ENCODE measurements around the gene RNF223. TPM values are rescaled to one million over a fixed set of nuclear protein-coding genes. Genes with fewer than 3 reads are reported as not detected.

RNF223 gene
- polyA plus RNA-seq, 4 donors, result 0.15 to 0.45 (median 0.18) TPM; not detected in 1

DNA sequence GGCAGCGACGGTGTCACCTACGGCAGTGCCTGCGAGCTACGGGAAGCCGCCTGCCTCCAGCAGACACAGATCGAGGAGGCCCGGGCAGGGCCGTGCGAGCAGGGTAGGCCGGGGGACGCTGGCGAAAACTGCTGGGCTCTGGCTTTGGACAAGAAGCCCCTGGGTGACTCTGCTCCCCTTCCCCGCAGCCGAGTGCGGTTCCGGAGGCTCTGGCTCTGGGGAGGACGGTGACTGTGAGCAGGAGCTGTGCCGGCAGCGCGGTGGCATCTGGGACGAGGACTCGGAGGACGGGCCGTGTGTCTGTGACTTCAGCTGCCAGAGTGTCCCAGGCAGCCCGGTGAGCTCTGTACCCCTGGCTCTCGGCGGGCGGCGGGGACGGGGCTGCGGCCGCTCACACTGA is 30.2 kb downstream of the RNF223 start:
- Histone ChIP-seq H3K27me3 (ENCODE audit: control insufficient read depth in 3 of 3, insufficient read depth in 3 of 3, low read length in 3 of 3) (peaks cover 0 to 11% (median 0%) of the 10 kb centered on the region in 3 donors), H3K36me3 (ENCODE audit: control insufficient read depth in 3 of 3, insufficient read depth in 2 of 3, low read depth in 1 of 3, low read length in 3 of 3) (peaks cover 0 to 77% (median 6%) of the 10 kb centered on the region in 3 donors), H3K9me3 (ENCODE audit: control insufficient read depth in 2 of 2, insufficient read depth in 1 of 2, low read depth in 1 of 2, low read length in 1 of 2) (no peaks in the 10 kb centered on the region), H3K4me3 (ENCODE audit: low read depth in 1 of 3, low read length in 3 of 3) (no peak overlapping the region), H3K4me1 (ENCODE audit: control insufficient read depth in 3 of 3, insufficient read depth in 2 of 3, low read depth in 1 of 3, low read length in 2 of 3) (peaks cover 3 to 16% (median 6%) of the 10 kb centered on the region in 3 donors), H3K27ac (ENCODE audit: low read depth in 1 of 3, low read length in 2 of 3) (no peak overlapping the region)
- 95 to 96% (median 96%) methylated on average over 33 of the region's 33 CpGs for WGBS, 3 donors
- FAIRE-seq (no peak), DNase-seq (no peak)

DNA sequence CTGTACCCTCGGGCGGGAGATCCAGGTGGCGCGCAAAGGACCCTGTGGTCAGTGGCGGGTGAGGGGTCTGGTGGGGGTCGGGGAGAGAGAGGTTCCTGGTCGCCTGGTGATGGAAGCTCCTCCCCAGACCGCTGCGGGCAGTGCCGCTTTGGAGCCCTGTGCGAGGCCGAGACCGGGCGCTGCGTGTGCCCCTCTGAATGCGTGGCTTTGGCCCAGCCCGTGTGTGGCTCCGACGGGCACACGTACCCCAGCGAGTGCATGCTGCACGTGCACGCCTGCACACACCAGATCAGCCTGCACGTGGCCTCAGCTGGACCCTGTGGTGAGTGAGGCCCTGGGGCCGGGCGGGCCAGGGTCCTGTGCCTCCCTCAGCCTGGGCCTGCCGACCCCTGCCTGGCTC is 30.7 kb downstream of the RNF223 start:
- DNase-seq, result no peak
- H3K4me3 ChIP-seq (ENCODE audit: low read depth in 1 of 3, low read length in 3 of 3), result no peak overlapping the region
- peaks cover 3 to 16% (median 6%) of the 10 kb centered on the region in 3 donors for H3K4me1 ChIP-seq (ENCODE audit: control insufficient read depth in 3 of 3, insufficient read depth in 2 of 3, low read depth in 1 of 3, low read length in 2 of 3)
- no peaks in the 10 kb centered on the region for H3K9me3 ChIP-seq (ENCODE audit: control insufficient read depth in 2 of 2, insufficient read depth in 1 of 2, low read depth in 1 of 2, low read length in 1 of 2)
- no peak overlapping the region for H3K27ac ChIP-seq (ENCODE audit: low read depth in 1 of 3, low read length in 2 of 3)
- H3K27me3 ChIP-seq (ENCODE audit: control insufficient read depth in 3 of 3, insufficient read depth in 3 of 3, low read length in 3 of 3), result peaks cover 0 to 15% (median 1%) of the 10 kb centered on the region in 3 donors
- 94 to 95% (median 94%) methylated on average over 23 to 27 of the region's 27 CpGs for WGBS, 3 donors
- H3K36me3 ChIP-seq (ENCODE audit: control insufficient read depth in 3 of 3, insufficient read depth in 2 of 3, low read depth in 1 of 3, low read length in 3 of 3), result peaks cover 0 to 78% (median 6%) of the 10 kb centered on the region in 3 donors
- no peak for FAIRE-seq

DNA sequence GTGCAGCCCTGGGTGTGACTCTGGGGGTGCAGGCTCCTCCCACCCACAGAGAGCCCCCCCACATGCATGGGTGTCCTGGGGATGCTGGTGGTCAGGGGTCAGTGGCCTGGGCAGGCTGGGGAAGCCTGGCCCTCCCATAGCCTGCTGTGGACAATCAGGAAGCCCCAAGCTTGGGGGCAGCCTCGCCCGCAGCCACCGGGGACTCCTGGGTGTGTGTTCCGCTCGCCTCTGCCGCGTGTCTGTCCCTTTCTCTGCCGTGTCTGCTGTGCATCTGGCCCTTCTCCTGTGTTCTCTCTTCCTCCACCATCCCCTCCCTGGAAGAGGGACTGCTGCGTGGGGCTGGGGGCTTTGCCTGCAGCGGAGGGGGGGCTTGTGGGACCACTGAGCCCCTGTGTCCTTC is 31.3 kb downstream of the RNF223 start:
- H3K4me1 ChIP-seq (ENCODE audit: control insufficient read depth in 3 of 3, insufficient read depth in 2 of 3, low read depth in 1 of 3, low read length in 2 of 3), result peaks cover 3 to 16% (median 6%) of the 10 kb centered on the region in 3 donors
- no peak overlapping the region for H3K27ac ChIP-seq (ENCODE audit: low read depth in 1 of 3, low read length in 2 of 3)
- H3K9me3 ChIP-seq (ENCODE audit: control insufficient read depth in 2 of 2, insufficient read depth in 1 of 2, low read depth in 1 of 2, low read length in 1 of 2), result no peaks in the 10 kb centered on the region
- peaks cover 0 to 82% (median 6%) of the 10 kb centered on the region in 3 donors for H3K36me3 ChIP-seq (ENCODE audit: control insufficient read depth in 3 of 3, insufficient read depth in 2 of 3, low read depth in 1 of 3, low read length in 3 of 3)
- WGBS, 3 donors, result 76 to 100% (median 88%) methylated on average over 3 to 10 of the region's 10 CpGs
- no peak overlapping the region for H3K4me3 ChIP-seq (ENCODE audit: low read depth in 1 of 3, low read length in 3 of 3)
- FAIRE-seq (no peak), DNase-seq (no peak)
- peaks cover 0 to 20% (median 4%) of the 10 kb centered on the region in 3 donors for H3K27me3 ChIP-seq (ENCODE audit: control insufficient read depth in 3 of 3, insufficient read depth in 3 of 3, low read length in 3 of 3)

DNA sequence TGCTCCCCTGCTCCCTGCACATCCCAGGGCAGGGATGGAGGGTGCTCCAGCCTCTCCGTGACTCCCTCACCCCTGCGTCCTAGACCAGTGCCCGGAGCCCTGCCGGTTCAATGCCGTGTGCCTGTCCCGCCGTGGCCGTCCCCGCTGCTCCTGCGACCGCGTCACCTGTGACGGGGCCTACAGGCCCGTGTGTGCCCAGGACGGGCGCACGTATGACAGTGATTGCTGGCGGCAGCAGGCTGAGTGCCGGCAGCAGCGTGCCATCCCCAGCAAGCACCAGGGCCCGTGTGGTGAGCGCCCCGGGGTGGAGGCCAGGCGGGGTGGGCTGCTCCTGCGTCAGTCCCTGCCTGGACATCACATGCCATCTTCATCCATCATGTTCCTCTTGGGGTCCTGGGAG is 32.2 kb downstream of the RNF223 start:
- Histone ChIP-seq H3K27me3 (ENCODE audit: control insufficient read depth in 3 of 3, insufficient read depth in 3 of 3, low read length in 3 of 3) (peaks cover 0 to 20% (median 4%) of the 10 kb centered on the region in 3 donors), H3K9me3 (ENCODE audit: control insufficient read depth in 2 of 2, insufficient read depth in 1 of 2, low read depth in 1 of 2, low read length in 1 of 2) (no peaks in the 10 kb centered on the region), H3K4me1 (ENCODE audit: control insufficient read depth in 3 of 3, insufficient read depth in 2 of 3, low read depth in 1 of 3, low read length in 2 of 3) (peaks cover 3 to 16% (median 6%) of the 10 kb centered on the region in 3 donors), H3K4me3 (ENCODE audit: low read depth in 1 of 3, low read length in 3 of 3) (no peak overlapping the region), H3K27ac (ENCODE audit: low read depth in 1 of 3, low read length in 2 of 3) (no peak overlapping the region), H3K36me3 (ENCODE audit: control insufficient read depth in 3 of 3, insufficient read depth in 2 of 3, low read depth in 1 of 3, low read length in 3 of 3) (peaks cover 0 to 82% (median 6%) of the 10 kb centered on the region in 3 donors)
- 89 to 93% (median 92%) methylated on average over 23 to 25 of the region's 25 CpGs for WGBS, 3 donors
- FAIRE-seq (no peak), DNase-seq (no peak)

DNA sequence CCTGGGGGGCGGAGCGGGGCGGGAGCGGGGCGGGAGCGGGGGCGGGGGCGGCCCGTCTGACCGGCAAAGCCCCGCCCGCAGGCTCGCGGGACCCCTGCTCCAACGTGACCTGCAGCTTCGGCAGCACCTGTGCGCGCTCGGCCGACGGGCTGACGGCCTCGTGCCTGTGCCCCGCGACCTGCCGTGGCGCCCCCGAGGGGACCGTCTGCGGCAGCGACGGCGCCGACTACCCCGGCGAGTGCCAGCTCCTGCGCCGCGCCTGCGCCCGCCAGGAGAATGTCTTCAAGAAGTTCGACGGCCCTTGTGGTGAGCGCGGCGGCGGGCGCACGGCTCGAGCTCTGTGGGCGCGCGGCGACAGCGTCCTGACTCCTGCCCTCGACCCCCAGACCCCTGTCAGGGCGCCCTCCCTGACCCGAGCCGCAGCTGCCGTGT is 33.0 kb downstream of the RNF223 start:
- DNase-seq (no peak), FAIRE-seq (no peak)
- no peaks in the 10 kb centered on the region for H3K9me3 ChIP-seq (ENCODE audit: control insufficient read depth in 2 of 2, insufficient read depth in 1 of 2, low read depth in 1 of 2, low read length in 1 of 2)
- H3K4me3 ChIP-seq (ENCODE audit: low read depth in 1 of 3, low read length in 3 of 3), result no peak overlapping the region
- WGBS, 3 donors, result 61 to 92% (median 85%) methylated on average over 45 to 58 of the region's 60 CpGs
- no peak overlapping the region for H3K27ac ChIP-seq (ENCODE audit: low read depth in 1 of 3, low read length in 2 of 3)
- peaks cover 3 to 16% (median 6%) of the 10 kb centered on the region in 3 donors for H3K4me1 ChIP-seq (ENCODE audit: control insufficient read depth in 3 of 3, insufficient read depth in 2 of 3, low read depth in 1 of 3, low read length in 2 of 3)
- peaks cover 0 to 82% (median 2%) of the 10 kb centered on the region in 3 donors for H3K36me3 ChIP-seq (ENCODE audit: control insufficient read depth in 3 of 3, insufficient read depth in 2 of 3, low read depth in 1 of 3, low read length in 3 of 3)
- H3K27me3 ChIP-seq (ENCODE audit: control insufficient read depth in 3 of 3, insufficient read depth in 3 of 3, low read length in 3 of 3), result peaks cover 0 to 20% (median 4%) of the 10 kb centered on the region in 3 donors

DNA sequence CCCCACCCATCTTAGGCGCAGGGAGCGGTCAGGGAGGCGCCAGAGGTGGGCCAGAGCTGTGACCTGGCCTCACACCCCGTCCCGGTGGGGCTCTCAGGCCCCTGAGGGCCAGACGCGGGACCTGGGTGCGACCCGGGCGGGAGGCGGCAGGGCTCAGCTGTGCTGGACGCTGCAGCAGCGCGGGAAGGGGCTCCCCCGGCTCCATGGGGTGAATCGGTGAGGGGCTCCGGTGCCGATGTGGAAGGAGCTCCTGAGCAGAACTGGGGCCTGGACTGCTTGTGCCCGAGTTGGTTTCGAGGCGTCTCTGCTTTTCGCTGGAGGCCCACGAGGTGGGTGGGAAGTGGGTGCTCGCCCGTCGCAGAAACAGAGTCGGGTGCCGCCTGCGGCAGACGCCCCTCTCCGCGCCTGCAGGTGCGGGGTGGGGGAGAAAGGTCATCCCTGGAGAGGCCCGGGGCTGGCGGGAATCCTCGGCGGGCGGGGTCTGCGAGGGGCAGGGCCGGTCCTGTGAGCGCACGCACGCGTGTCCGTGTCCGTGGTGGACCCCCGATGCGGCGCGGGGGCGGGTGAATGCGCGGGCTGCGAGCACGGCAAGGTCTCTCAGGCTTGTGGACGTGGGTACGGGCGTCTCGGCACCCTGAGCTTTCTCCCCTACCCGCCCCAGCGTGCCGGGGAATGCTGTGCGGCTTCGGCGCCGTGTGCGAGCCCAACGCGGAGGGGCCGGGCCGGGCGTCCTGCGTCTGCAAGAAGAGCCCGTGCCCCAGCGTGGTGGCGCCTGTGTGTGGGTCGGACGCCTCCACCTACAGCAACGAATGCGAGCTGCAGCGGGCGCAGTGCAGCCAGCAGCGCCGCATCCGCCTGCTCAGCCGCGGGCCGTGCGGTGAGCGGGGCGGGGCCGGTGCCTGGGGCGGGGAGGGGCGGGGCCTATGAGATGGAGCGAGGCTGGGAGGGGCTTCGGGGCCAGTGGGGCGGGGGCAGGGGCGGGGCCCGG is 33.8 kb downstream of the RNF223 start:
- peak overlapping the region in 2 of 3 donors; percentile 17 to 40 for H3K4me3 ChIP-seq (ENCODE audit: low read depth in 1 of 3, low read length in 3 of 3)
- H3K27me3 ChIP-seq (ENCODE audit: control insufficient read depth in 3 of 3, insufficient read depth in 3 of 3, low read length in 3 of 3), result peaks cover 0 to 20% (median 4%) of the 10 kb centered on the region in 3 donors
- 1 to 3% (median 3%) methylated on average over 82 to 99 of the region's 99 CpGs for WGBS, 3 donors

DNA sequence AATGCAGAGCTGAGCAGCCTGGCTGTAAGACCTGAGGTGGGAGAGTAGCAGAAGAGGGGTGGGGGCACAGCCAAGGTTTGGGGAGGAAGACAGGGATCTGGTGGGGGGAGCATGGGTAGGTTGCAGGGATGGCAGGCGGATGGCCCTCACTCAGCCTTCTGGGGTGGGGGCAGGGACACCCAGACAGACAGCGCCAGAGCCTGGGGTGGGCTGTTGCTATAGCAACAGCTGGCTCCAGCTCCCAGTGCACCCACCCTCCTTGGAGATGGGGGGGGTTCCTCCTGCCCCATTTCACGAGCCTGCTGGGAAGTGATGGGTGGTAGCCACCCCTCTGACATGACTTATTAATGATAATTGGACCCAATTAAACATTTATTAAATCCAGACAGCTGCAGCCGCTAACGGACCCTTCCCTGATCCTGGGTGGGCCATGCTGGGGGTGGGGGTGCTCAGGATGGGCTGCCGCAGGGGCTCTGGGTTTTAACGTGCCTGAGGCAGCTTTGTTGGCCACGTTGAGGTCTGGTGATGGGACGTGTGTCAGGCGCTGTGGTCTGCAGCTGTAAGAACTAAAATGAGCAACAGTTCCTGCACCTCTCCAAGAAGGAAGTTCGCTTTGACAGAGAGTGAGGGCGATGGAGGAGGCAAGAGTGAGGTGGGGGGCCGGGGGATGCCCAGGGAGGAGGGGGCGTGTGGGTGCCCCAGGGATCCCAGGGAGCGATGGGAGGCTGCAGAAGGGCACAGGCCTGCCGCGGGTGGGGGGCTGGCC is 34.8 kb downstream of the RNF223 start:
- H3K27me3 ChIP-seq (ENCODE audit: control insufficient read depth in 3 of 3, insufficient read depth in 3 of 3, low read length in 3 of 3), result peaks cover 0 to 20% (median 4%) of the 10 kb centered on the region in 3 donors
- H3K4me3 ChIP-seq (ENCODE audit: low read depth in 1 of 3, low read length in 3 of 3), result no peak overlapping the region
- WGBS, 3 donors, result 37 to 40% (median 39%) methylated on average over 16 to 17 of the region's 17 CpGs
- no peak for FAIRE-seq
- no peak for DNase-seq
- peaks cover 0 to 82% (median 2%) of the 10 kb centered on the region in 3 donors for H3K36me3 ChIP-seq (ENCODE audit: control insufficient read depth in 3 of 3, insufficient read depth in 2 of 3, low read depth in 1 of 3, low read length in 3 of 3)
- no peaks in the 10 kb centered on the region for H3K9me3 ChIP-seq (ENCODE audit: control insufficient read depth in 2 of 2, insufficient read depth in 1 of 2, low read depth in 1 of 2, low read length in 1 of 2)
- peaks cover 3 to 16% (median 6%) of the 10 kb centered on the region in 3 donors for H3K4me1 ChIP-seq (ENCODE audit: control insufficient read depth in 3 of 3, insufficient read depth in 2 of 3, low read depth in 1 of 3, low read length in 2 of 3)
- H3K27ac ChIP-seq (ENCODE audit: low read depth in 1 of 3, low read length in 2 of 3), result no peak overlapping the region

More for the DNA sequence above, 33.8 kb downstream of the RNF223 start:
- no peaks in the 10 kb centered on the region for H3K9me3 ChIP-seq (ENCODE audit: control insufficient read depth in 2 of 2, insufficient read depth in 1 of 2, low read depth in 1 of 2, low read length in 1 of 2)
- DNase-seq (peak; percentile 74 to 82), FAIRE-seq (no peak)
- peaks cover 3 to 16% (median 6%) of the 10 kb centered on the region in 3 donors for H3K4me1 ChIP-seq (ENCODE audit: control insufficient read depth in 3 of 3, insufficient read depth in 2 of 3, low read depth in 1 of 3, low read length in 2 of 3)
- H3K36me3 ChIP-seq (ENCODE audit: control insufficient read depth in 3 of 3, insufficient read depth in 2 of 3, low read depth in 1 of 3, low read length in 3 of 3), result peaks cover 0 to 82% (median 2%) of the 10 kb centered on the region in 3 donors
- H3K27ac ChIP-seq (ENCODE audit: low read depth in 1 of 3, low read length in 2 of 3), result no peak overlapping the region

DNA sequence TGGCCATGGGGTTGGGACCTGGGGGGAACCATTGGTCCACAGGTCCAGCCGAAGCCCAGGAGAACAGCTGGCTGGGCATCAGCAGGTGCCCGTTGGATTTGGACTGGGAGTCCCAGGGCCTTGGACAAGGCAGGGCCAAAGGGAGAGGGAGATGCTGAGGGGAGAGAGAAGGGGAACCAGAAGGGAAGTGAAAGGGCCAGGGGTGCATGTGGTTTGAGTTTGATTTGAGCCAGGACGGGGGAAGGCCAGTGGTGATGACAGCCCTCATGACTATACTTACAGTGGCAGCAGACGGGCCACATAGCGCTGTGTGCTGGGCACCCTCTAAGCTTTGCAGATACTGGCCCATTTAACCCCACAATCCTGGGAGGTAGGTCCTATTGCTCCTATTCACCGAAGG is 35.4 kb downstream of the RNF223 start:
- H3K27me3 ChIP-seq (ENCODE audit: control insufficient read depth in 3 of 3, insufficient read depth in 3 of 3, low read length in 3 of 3), result peaks cover 0 to 22% (median 4%) of the 10 kb centered on the region in 3 donors
- FAIRE-seq (no peak), DNase-seq (no peak)
- H3K27ac ChIP-seq (ENCODE audit: low read depth in 1 of 3, low read length in 2 of 3), result no peak overlapping the region
- H3K9me3 ChIP-seq (ENCODE audit: control insufficient read depth in 2 of 2, insufficient read depth in 1 of 2, low read depth in 1 of 2, low read length in 1 of 2), result no peaks in the 10 kb centered on the region
- peaks cover 0 to 77% (median 0%) of the 10 kb centered on the region in 3 donors for H3K36me3 ChIP-seq (ENCODE audit: control insufficient read depth in 3 of 3, insufficient read depth in 2 of 3, low read depth in 1 of 3, low read length in 3 of 3)
- H3K4me1 ChIP-seq (ENCODE audit: control insufficient read depth in 3 of 3, insufficient read depth in 2 of 3, low read depth in 1 of 3, low read length in 2 of 3), result peaks cover 3 to 16% (median 6%) of the 10 kb centered on the region in 3 donors
- no peak overlapping the region for H3K4me3 ChIP-seq (ENCODE audit: low read depth in 1 of 3, low read length in 3 of 3)
- WGBS, 3 donors, result 79 to 91% (median 80%) methylated on average over 6 of the region's 6 CpGs

All from small intestine (tissue), 7 donors.